HG02884 (cell line): ENCODE measurements around the gene GALNT18.

Source experiments
- ATAC-seq: cut with Tn5 transposase; IDR thresholded peaks from one replicate; pipeline ENCODE4 v1.9.1; 2021; ENCODE audit warnings: mild to moderate bottlenecking, moderate library complexity; ENCODE audit not compliant: unreplicated experiment

The GALNT18 gene

GRCh38 chr11:11391169-11391568 lies 230.6 kb downstream of the GALNT18 start:
- ATAC-seq, result no peak

- ATAC-seq, result no peak
Observed at GRCh38 chr11:11390068-11390771, 231.6 kb downstream of the GALNT18 start.

DNA sequence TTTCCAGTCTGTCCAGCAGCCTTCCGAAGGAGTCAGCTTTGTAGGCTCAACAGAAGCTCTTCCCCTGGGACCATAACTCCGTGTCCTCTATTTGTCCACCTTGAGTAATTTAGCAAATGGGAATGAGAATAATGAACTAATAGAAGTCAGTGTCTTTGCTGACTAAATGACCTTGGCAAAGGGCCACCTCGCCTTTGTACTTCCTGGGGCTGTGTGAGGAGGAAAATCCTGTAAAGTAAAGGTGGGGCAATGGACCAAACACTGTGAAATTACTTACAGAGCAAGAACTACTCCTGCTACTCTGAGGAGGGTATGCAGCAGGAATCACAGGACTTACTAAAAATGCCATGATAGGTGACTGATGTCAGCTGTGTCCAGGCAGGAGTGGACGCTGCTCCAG lies 232.6 kb downstream of the GALNT18 start:
- ATAC-seq, result no peak

DNA sequence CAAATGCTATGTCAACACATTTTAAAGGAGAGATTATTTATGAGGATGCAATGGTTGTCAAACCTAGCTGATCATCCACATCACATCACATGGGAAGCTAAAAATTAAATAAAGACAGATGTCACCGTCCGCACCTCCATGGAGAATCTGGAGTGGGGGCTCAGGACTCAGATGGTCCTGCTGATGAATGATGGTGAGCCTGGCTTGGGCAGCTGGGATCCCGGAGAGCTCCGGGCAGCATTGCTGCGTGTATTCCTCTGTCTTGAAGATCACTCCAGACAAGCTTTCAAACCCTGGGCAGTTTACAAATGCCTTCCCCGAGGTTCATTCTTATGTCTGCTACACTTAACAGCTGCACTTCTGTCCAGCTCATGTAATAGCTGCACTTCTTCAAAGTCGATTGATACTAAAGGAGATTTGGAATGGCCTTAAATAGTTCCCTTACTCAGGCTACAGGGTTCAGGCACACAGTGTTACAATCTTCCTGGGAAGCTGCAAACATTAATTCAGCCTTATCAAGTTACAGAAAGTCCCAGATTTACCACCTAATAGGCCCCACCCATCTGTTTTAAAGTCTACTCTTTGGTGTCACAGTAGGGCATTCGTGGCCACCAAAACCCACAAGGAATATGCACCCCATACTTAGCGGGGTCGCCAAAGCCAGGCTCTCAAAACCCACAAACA lies 234.0 kb downstream of the GALNT18 start:
- ATAC-seq, result no peak

DNA sequence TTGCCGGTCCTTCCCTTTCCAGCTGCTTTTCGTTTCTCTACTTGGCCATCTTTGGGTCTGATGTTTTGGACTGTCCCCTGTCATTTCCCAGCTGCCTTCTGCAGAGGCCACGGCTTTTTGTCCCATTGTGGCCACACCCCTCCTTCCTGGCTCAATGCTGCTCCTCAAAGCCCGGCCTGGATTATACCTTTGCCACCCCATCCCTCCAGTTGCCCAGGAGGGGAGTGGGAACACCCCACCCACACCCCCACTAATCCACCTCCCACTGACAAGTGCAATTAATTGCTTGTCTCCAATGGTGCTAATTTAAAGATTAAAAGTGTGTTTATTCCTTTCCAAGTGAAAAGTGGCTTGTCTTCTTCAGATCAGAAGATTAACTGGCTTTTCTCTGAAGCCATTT lies 234.6 kb downstream of the GALNT18 start:
- no peak for ATAC-seq

DNA sequence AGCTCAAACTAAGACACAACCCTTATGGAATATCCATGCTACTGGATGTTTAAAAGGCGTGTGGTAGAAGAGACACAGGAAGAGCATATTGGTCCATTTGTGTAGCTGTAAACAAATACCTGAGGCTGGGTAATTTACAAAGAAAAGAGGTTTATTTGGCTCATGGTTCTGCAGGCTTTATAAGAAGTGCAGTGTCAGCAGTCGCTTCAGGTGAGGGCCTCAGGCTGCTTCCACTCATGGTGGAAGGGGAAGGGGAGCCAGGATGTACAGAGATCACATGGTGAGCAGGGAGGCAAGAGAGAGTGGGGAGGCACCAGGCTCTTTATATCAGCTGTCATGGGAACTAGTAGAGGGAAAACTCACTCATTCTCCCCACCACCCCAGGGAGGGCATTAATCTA lies 237.0 kb downstream of the GALNT18 start:
- ATAC-seq, result no peak

- ATAC-seq, result no peak
Observed at GRCh38 chr11:11383995-11384394, 237.8 kb downstream of the GALNT18 start.

DNA sequence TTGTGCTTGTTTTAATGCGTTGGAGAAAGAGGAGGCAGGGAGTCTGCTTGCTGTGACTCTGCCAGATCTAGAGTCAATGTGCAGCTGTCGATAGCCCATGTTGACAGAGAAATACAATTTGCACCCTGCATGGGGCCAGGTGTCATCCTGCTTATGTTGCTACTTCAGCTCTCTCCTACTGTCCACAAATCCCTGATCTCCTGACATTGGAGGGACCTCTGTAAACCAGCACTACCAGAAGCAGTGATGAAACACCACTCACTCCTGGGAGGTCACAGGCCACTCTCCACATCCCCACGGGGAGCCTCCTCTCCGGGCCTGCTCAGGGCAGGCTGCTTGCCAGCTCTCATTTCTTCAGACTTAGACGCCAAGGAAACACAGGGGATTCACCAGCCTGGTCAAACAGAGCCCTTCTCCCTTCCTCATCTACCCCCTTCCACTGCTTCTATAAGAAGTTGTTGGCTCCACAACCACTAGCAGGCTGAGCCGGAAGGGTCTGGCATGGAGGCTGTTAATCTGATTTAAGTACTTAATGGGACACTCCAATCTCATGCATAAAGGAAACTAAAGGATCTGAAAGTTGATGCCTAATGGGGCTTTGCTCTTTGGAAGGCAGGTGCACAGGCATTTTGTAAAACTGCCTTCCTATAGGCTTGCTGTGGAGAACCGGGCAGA lies 238.8 kb downstream of the GALNT18 start:
- ATAC-seq, result no peak

GRCh38 chr11:11381471-11382105 lies 240.2 kb downstream of the GALNT18 start:
- no peak for ATAC-seq

DNA sequence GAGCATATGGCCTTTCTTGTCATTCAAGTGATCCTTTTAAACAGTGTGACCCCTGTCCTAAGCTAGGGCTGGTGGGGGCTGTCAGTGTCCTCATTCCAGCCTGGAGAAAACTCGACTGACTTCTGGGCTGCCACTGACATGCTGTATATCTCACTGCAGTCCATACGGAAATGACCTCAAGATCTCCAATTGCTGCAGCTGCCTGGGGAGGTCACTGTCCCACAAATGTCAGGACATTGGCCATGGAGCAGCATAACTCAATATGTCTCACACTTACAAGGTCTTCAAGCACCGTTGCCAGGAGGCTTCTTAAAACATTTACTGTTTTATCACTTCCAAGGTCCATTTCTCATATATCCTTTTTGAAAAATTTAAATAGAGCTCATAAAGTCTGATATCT lies 240.9 kb downstream of the GALNT18 start:
- ATAC-seq, result no peak

GRCh38 chr11:11380340-11380739 lies 241.5 kb downstream of the GALNT18 start:
- ATAC-seq, result no peak

DNA sequence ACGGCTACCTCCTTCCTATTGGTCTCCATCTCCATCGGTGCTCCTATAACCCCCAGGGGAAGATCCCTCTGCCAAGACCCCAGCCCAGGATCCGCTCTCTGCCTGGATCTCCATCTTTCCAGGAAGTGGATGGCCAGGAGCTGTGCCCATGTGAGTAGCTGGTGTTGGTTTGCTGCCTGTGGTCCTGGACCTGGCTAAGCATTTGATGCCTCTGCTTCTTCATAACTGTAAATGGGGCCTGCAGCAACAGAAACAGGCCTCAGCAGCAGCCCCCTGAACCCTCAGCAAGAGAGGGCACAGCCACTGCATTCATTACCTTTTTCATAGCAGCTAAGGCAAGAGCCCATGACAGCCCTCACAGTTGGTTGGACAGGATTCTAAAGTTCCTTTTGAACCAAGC lies 242.1 kb downstream of the GALNT18 start:
- ATAC-seq, result no peak

GRCh38 chr11:11378184-11378940 lies 243.4 kb downstream of the GALNT18 start:
- ATAC-seq, result no peak

GRCh38 chr11:11374358-11375148 lies 247.3 kb downstream of the GALNT18 start:
- no peak for ATAC-seq

- ATAC-seq, result no peak
Observed at GRCh38 chr11:11373934-11374333, 247.9 kb downstream of the GALNT18 start.

GRCh38 chr11:11372461-11372860 lies 249.3 kb downstream of the GALNT18 start:
- no peak for ATAC-seq

- ATAC-seq, result no peak
Observed at GRCh38 chr11:11370962-11371303, 250.9 kb downstream of the GALNT18 start.

- ATAC-seq, result no peak
Observed at GRCh38 chr11:11370255-11370961, 251.4 kb downstream of the GALNT18 start.

- ATAC-seq, result no peak
Observed at GRCh38 chr11:11366793-11367192, 255.0 kb downstream of the GALNT18 start.

DNA sequence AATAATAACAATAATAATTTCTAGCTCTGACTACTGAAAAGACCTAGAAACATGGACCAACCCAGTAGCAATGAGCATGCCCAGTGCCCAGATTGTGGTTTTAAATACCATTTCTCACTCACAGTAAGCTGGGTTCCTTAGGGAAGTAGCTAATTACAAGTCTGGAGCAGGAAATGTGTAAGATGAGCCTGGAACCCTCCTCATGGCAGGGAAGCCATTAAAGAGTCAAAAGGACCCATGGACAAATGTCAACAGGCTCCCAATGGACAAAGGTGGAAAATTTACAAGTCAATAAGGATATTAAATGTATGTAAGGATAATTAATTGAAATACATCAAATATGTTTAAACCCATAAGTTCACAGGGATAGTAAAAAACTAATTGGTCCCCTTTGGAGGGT lies 258.1 kb downstream of the GALNT18 start:
- ATAC-seq, result no peak
